ENCODE results near the gene TAOK2. TPM values are rescaled to one million over a fixed set of nuclear protein-coding genes. Genes with fewer than 3 reads are reported as not detected.

Gene TAOK2
- total RNA-seq, 2 experiments from 2014 or later = 24.1 to 24.4 TPM

DNA sequence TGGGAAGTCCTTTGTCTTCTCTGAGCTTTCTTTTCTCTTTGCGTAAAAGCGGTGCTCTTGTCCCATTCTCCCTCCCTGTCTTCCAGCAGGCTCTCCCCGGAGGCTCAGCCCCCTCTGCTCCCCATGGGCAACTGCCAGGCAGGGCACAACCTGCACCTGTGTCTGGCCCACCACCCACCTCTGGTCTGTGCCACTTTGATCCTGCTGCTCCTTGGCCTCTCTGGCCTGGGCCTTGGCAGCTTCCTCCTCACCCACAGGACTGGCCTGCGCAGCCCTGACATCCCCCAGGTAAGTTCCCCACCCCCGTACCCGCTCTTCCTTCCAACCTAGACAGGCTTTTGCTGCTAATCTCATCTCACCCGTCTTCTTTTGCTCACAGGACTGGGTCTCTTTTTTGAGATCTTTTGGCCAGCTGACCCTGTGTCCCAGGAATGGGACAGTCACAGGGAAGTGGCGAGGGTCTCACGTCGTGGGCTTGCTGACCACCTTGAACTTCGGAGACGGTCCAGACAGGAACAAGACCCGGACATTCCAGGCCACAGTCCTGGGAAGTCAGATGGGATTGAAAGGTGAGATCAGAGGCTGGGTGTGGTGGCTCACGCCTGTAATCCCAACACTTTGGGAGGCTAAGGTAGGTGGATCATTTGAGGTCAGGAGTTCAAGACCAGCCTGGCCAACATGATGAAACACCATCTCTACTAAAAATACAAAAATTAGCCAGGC, 10.5 kb upstream of the TAOK2 start:
- peaks cover 3% of the 10 kb centered on the region for H3K36me3 Mint-ChIP-seq (ENCODE audit: low read depth)
- POLR2A ChIA-PET = interaction anchor here (1.4 to 2.2 kb wide), 2 partner anchors 10 to 136 kb away, joined by 3 to 14 read pairs; partner anchors contain the start of gene TAOK2
- H3K4me3 Mint-ChIP-seq = peak overlapping the region; percentile 88
- CTCF ChIA-PET = interaction anchor here (0.7 to 1.8 kb wide), 4 partner anchors 10 to 1347 kb away, joined by 3 to 15 read pairs (median 4); partner anchors contain the start of gene TAOK2
- peak overlapping the region; percentile 87 for H3K27ac Mint-ChIP-seq
- peaks cover 17% of the 10 kb centered on the region for H3K4me1 Mint-ChIP-seq
- ATAC-seq (no peak), DNase-seq (peak; percentile 11)
- intact Hi-C loops (cut with DNase I, micrococcal nuclease) = loop anchor here in 1 of 2 experiments (5.0 kb wide), 1 partner anchor 86 kb away; no protein-coding TSS in a partner anchor
- H3K27me3 Mint-ChIP-seq = no peaks in the 10 kb centered on the region
- no peaks in the 10 kb centered on the region for H3K9me3 Mint-ChIP-seq (ENCODE audit: low read depth)

DNA sequence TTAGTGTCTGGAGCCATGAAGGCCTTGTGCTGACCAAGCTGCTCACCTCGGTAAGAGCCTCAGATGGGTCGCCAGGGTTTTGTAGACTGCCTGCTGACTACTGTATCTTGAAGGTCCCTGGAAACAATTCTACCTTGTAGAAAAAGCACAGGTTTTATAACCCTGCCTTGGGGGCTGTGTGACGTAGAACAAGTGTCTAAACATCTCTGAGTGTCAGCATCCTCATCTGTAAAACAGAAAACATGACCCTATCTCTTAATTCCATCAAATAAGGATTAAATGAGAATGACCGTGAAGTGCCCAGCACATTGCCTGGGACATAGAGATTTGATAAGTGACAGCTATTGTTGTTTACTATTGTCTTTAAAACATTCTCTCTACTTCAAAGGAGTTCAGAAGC, 5.5 kb upstream of the TAOK2 start:
- H3K4me1 Mint-ChIP-seq = peaks cover 5% of the 10 kb centered on the region
- H3K4me3 Mint-ChIP-seq = no peak overlapping the region
- intact Hi-C loops (cut with DNase I, micrococcal nuclease) = no loop called here
- H3K27ac Mint-ChIP-seq = no peak overlapping the region
- POLR2A ChIA-PET = no interaction called here
- CTCF ChIA-PET = no interaction called here
- H3K9me3 Mint-ChIP-seq (ENCODE audit: low read depth) = peaks cover 4% of the 10 kb centered on the region
- peaks cover 31% of the 10 kb centered on the region for H3K36me3 Mint-ChIP-seq (ENCODE audit: low read depth)
- no peaks in the 10 kb centered on the region for H3K27me3 Mint-ChIP-seq
- DNase-seq (no peak), ATAC-seq (no peak)

DNA sequence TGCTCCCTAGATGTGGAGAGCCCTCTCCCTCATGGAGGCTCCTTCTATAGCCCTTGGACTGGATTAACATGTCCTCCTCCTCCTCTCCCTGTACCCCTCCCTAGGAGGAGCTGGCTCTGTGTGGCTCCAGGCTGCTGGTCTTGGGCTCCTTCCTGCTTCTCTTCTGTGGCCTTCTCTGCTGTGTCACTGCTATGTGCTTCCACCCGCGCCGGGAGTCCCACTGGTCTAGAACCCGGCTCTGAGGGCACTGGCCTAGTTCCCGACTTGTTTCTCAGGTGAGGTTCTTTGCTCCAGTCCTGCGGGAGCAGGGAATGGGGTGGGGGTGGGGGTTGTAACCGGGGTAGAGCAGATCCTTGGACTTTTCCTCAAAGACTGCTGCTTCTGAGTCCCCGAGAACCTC, 2.4 kb upstream of the TAOK2 start:
- POLR2A ChIA-PET = no interaction called here
- Mint-ChIP-seq H3K27me3 (no peaks in the 10 kb centered on the region), H3K9me3 (ENCODE audit: low read depth) (peaks cover 4% of the 10 kb centered on the region), H3K27ac (no peak overlapping the region), H3K4me3 (no peak overlapping the region), H3K4me1 (peaks cover 22% of the 10 kb centered on the region), H3K36me3 (ENCODE audit: low read depth) (peaks cover 35% of the 10 kb centered on the region)
- no peak for DNase-seq
- intact Hi-C loops (cut with DNase I, micrococcal nuclease) = loop anchor here (5.0 kb wide), 2 partner anchors 224 to 269 kb away; partner anchors contain the start of gene C16orf54 (in 1 of the 2)
- CTCF ChIA-PET = interaction anchor here (3.3 kb wide), 1 partner anchor 9 kb away, joined by 15 read pairs; the partner anchor contains the start of gene TMEM219
- ATAC-seq = no peak

DNA sequence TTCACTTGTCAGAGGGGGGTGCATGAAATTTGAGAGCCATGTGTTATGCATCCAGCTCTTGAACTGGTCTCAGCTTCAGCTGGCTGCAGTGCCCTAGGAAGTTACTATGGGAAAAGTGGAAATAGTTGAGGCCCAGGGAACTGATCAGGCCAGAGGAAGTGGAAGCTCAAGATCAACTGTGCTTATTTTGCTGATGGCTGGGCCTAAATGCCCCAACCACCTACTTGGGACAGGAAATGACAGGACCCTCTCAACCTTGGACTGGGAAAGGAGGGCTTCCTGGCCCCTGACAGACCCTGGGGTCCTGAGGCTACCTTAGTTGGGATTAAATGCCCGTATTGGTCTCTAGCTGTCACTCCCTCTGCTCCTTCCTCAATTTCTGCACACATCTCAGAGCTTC, 1.2 kb upstream of the TAOK2 start:
- DNase-seq (no peak), ATAC-seq (no peak)
- Mint-ChIP-seq H3K27me3 (no peaks in the 10 kb centered on the region), H3K27ac (no peak overlapping the region), H3K9me3 (ENCODE audit: low read depth) (peaks cover 4% of the 10 kb centered on the region), H3K4me1 (peaks cover 31% of the 10 kb centered on the region), H3K36me3 (ENCODE audit: low read depth) (peaks cover 35% of the 10 kb centered on the region), H3K4me3 (no peak overlapping the region)
- ChIA-PET POLR2A (interaction anchor here (0.6 to 1.5 kb wide), 5 partner anchors 10 to 97 kb away, joined by 3 to 14 read pairs (median 8); partner anchors contain the start of genes ALDOA, KCTD13 and TMEM219), CTCF (interaction anchor here (1.0 to 3.3 kb wide), 7 partner anchors 10 to 272 kb away, joined by 3 to 15 read pairs (median 5); partner anchors contain the start of genes KIF22, PAGR1 and TMEM219)
- intact Hi-C loops (cut with DNase I, micrococcal nuclease) = loop anchor here (2.0 to 5.0 kb wide), 3 partner anchors 225 to 1150 kb away; partner anchors contain the start of genes ATXN2L (in 1 of the 2) and C16orf54 (in 1 of the 2)

DNA sequence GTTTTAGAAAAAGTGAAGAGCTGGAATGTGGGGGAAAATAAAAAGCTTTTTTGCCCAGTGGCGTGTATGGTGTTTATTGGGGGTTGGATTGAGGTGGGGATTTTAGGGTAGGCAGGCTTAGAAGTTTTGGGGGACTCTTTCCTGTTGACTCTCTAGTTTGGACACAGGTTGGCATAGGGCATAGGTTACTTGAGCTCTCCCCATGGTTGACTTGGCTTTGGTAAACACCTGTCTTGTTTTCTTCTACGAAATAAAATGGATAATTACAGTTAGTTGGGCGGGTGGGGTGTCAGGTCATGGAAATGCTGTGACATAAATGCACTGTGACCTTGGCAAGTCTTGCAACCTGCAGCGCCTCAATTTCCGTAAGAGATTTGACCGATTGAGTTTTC, 680 bp upstream of the TAOK2 start:
- intact Hi-C loops (cut with DNase I, micrococcal nuclease) = loop anchor here (1.0 to 5.0 kb wide), 13 partner anchors 11 to 1150 kb away; partner anchors contain the start of genes INO80E (in 2 of the 2), TMEM219 (in 2 of the 2), ASPHD1 (in 1 of the 2) and ATXN2L (in 1 of the 2)
- peaks cover 4% of the 10 kb centered on the region for H3K9me3 Mint-ChIP-seq (ENCODE audit: low read depth)
- ATAC-seq (no peak), DNase-seq (no peak)
- peak overlapping the region; percentile 71 for H3K27ac Mint-ChIP-seq
- POLR2A ChIA-PET = interaction anchor here (0.6 to 1.5 kb wide), 10 partner anchors 11 to 1150 kb away, joined by 3 to 14 read pairs (median 5); partner anchors contain the start of genes ALDOA, ASPHD1, ATXN2L and HIRIP3
- no peaks in the 10 kb centered on the region for H3K27me3 Mint-ChIP-seq
- H3K4me1 Mint-ChIP-seq = peaks cover 31% of the 10 kb centered on the region
- peaks cover 35% of the 10 kb centered on the region for H3K36me3 Mint-ChIP-seq (ENCODE audit: low read depth)
- CTCF ChIA-PET = interaction anchor here (0.6 to 3.3 kb wide), 12 partner anchors 11 to 282 kb away, joined by 3 to 15 read pairs (median 4); partner anchors contain the start of genes KIF22, PAGR1 and TMEM219
- peak overlapping the region; percentile 87 for H3K4me3 Mint-ChIP-seq

DNA sequence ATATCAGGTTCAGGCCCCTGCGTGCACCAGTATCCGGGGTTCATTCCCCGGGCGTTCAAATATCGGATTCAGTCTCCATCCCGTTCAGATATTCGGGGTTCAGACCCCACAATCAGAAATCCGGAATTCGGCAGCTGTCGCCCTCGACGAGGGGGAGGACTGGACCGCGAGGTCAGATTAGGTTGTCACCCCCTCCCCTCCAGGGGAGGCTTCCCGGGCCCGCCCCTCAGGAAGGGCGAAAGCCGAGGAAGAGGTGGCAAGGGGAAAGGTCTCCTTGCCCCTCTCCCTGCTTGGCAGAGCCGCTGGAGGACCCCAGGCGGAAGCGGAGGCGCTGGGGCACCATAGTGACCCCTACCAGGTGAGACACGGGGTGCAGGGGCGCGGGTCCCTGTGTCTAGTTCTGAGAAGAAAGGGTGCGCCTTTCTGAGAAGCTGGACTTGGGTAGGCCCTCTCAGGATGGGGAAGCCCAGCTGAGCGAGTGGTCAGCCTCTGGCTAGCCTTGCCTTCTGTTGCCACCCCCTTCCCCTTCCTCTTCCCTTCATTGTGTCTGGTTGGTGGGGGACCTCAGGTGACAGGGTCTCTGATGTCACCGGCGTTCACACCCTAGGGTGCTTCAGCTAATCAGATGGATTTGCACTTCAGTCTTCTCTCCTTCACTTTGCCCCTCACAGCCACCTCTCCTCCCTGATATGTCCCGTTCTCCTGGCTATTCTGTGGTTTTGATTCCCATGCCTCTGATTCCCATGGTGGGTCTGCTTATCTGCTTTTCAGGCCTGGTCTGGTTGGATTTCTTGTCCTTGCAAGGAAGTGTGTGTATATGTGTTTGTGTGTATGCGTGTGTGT, 844 bp downstream of the TAOK2 start:
- intact Hi-C loops (cut with DNase I, micrococcal nuclease) = loop anchor here (5.0 kb wide), 2 partner anchors 227 to 272 kb away; partner anchors contain the start of gene C16orf54 (in 1 of the 2)
- no peaks in the 10 kb centered on the region for H3K27me3 Mint-ChIP-seq
- ChIA-PET POLR2A (interaction anchor here (0.6 to 1.5 kb wide), 2 partner anchors 21 to 325 kb away, joined by 6 to 8 read pairs; partner anchors contain the start of gene HIRIP3), CTCF (interaction anchor here (0.6 to 3.3 kb wide), 6 partner anchors 9 to 274 kb away, joined by 3 to 15 read pairs (median 4); partner anchors contain the start of genes PAGR1 and TMEM219)
- H3K27ac Mint-ChIP-seq = peak overlapping the region; percentile 86
- peak; percentile 43 for DNase-seq
- H3K9me3 Mint-ChIP-seq (ENCODE audit: low read depth) = peaks cover 4% of the 10 kb centered on the region
- H3K4me3 Mint-ChIP-seq = peak overlapping the region; percentile 87
- peaks cover 36% of the 10 kb centered on the region for H3K36me3 Mint-ChIP-seq (ENCODE audit: low read depth)
- peaks cover 31% of the 10 kb centered on the region for H3K4me1 Mint-ChIP-seq
- no peak for ATAC-seq

DNA sequence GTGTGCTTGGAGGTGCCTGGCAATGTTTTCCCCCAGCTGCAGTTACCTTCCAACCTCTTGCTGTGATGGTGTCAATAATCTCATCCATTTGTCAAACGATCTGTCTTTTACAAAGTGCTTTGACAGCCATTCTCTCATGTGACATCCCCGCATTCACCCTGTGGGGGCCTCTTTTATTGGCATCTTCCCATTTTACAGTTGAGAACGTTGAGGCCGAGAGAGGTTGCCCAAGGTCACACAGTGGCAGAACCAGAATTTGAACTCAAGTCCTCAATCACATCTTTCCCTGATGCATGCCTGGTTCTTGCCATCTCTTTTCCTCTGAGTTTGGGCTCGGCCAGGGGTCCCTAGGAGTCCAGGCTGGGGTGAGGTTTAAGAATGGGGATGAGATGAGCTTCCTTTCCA, 1.5 kb downstream of the TAOK2 start:
- H3K4me1 Mint-ChIP-seq = peaks cover 31% of the 10 kb centered on the region
- no peaks in the 10 kb centered on the region for H3K27me3 Mint-ChIP-seq
- peaks cover 35% of the 10 kb centered on the region for H3K36me3 Mint-ChIP-seq (ENCODE audit: low read depth)
- peaks cover 4% of the 10 kb centered on the region for H3K9me3 Mint-ChIP-seq (ENCODE audit: low read depth)
- peak overlapping the region; percentile 87 for H3K4me3 Mint-ChIP-seq
- ATAC-seq = no peak
- ChIA-PET CTCF (interaction anchor here (0.6 to 1.3 kb wide), 6 partner anchors 9 to 274 kb away, joined by 3 to 4 read pairs (median 3); partner anchors contain the start of gene PAGR1), POLR2A (interaction anchor here (0.7 to 1.1 kb wide), 2 partner anchors 10 to 18 kb away, joined by 4 read pairs; no protein-coding TSS in a partner anchor)
- no peak for DNase-seq
- peak overlapping the region; percentile 86 for H3K27ac Mint-ChIP-seq
- intact Hi-C loops (cut with DNase I, micrococcal nuclease) = no loop called here

DNA sequence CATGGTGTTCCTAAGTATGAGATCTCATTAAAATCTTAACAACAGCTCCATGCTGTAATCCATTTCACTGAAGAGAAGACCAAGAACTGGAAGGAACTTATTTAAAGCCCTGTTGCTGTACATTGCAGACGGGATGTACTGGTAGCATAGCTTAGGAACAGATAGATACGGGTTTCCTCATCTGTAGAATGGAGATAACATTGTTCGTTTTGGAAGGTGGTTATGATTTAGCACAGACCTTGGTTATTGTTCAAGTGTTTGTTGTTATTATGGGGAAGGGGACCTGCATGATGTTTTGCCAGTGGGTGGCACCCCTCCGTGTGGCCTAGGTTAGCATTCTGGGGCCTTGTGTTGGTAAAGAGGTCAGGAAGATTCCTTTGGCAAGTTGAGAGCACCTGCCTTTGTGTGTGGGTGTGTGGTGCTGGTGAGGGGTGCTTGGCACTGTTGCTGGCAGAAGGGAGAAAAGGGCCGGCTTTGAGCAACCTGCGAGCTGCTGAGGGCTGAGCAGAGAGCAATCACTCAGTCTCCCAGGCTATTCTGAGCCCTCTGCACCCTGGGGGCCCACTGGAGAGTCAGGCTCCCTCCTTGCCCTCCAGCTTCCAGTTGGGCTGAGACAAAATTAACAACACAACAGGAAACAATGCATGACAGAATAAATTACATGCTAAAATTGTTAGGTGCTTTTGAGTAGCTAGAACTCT, 2.3 kb downstream of the TAOK2 start:
- CTCF ChIA-PET = interaction anchor here (0.8 to 1.3 kb wide), 6 partner anchors 10 to 151 kb away, joined by 3 to 5 read pairs (median 4); partner anchors contain the start of gene TMEM219
- Mint-ChIP-seq H3K4me1 (peaks cover 31% of the 10 kb centered on the region), H3K27ac (peak overlapping the region; percentile 86), H3K36me3 (ENCODE audit: low read depth) (peaks cover 35% of the 10 kb centered on the region), H3K27me3 (no peaks in the 10 kb centered on the region), H3K9me3 (ENCODE audit: low read depth) (peaks cover 4% of the 10 kb centered on the region), H3K4me3 (peak overlapping the region; percentile 87)
- POLR2A ChIA-PET = interaction anchor here (0.5 to 1.1 kb wide), 4 partner anchors 9 to 1002 kb away, joined by 4 read pairs; no protein-coding TSS in a partner anchor
- intact Hi-C loops (cut with DNase I, micrococcal nuclease) = no loop called here
- DNase-seq = peak; percentile 33
- ATAC-seq = no peak

DNA sequence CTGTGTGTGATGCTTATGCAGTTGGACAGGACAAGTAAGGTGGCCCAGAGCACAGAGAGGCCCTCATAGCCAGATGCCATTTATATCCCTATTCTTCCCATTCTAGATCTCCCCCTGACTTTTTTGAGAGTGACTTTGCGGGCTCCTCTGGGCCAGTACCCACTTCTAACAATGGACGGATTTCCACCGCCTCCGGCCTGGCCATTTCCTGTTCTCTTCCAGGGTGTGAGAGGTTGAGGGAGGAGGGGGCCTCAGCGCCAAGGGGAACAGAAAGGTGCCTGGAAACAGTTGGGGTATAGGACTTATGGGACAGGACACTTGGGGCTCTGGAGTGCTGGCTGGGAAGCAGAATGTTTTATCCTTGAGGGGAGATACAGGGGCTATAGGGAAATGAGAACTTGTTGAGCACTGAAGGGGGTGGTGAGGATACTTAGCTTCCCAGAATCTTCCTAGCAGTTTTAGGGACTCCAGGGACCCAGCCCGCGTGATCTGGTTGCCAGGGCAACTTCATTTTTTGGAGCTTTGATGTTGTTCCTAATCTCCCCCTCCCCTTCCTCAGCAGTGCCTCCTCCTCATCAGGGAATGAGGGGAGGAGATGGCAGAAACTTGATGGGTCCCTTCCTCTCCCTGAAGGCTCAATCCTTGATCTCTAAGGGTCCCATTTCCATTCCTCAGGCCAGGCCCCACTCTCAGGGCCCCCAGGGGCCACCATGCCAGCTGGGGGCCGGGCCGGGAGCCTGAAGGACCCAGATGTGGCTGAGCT, 3.6 kb downstream of the TAOK2 start:
- no peak for ATAC-seq
- Mint-ChIP-seq H3K27me3 (no peaks in the 10 kb centered on the region), H3K4me1 (peaks cover 31% of the 10 kb centered on the region), H3K27ac (peak overlapping the region; percentile 10), H3K4me3 (no peak overlapping the region), H3K9me3 (ENCODE audit: low read depth) (peaks cover 4% of the 10 kb centered on the region), H3K36me3 (ENCODE audit: low read depth) (peaks cover 32% of the 10 kb centered on the region)
- ChIA-PET POLR2A (interaction anchor here (0.6 to 1.0 kb wide), 3 partner anchors 21 to 51 kb away, joined by 4 read pairs; no protein-coding TSS in a partner anchor), CTCF (no interaction called here)
- intact Hi-C loops (cut with DNase I, micrococcal nuclease) = no loop called here
- no peak for DNase-seq
